Measurements from ENCODE around the gene ATP13A3. TPM values are rescaled to one million over a fixed set of nuclear protein-coding genes. Genes with fewer than 3 reads are reported as not detected.

The ATP13A3 gene
- total RNA-seq, 1 experiment from 2014 or later, result 184 TPM

GRCh38 chr3:194440756-194441155 is 46.0 kb downstream of the ATP13A3 start:
- DNase-seq (ENCODE audit: low read depth), result no peak

GRCh38 chr3:194439881-194440550 is 46.8 kb downstream of the ATP13A3 start:
- DNase-seq (ENCODE audit: low read depth), result no peak

GRCh38 chr3:194434503-194434902 is 52.3 kb downstream of the ATP13A3 start:
- DNase-seq (ENCODE audit: low read depth), result no peak

GRCh38 chr3:194431554-194431953 is 55.2 kb downstream of the ATP13A3 start:
- DNase-seq (ENCODE audit: low read depth), result no peak

GRCh38 chr3:194425399-194425798 is 61.4 kb downstream of the ATP13A3 start:
- DNase-seq (ENCODE audit: low read depth), result no peak

- DNase-seq (ENCODE audit: low read depth), result no peak
Measured at GRCh38 chr3:194424953-194425352, 61.8 kb downstream of the ATP13A3 start.

- no peak for DNase-seq (ENCODE audit: low read depth)
Measured at GRCh38 chr3:194424373-194424772, 62.4 kb downstream of the ATP13A3 start.

- no peak for DNase-seq (ENCODE audit: low read depth)
Measured at GRCh38 chr3:194423317-194423716, 63.5 kb downstream of the ATP13A3 start.

GRCh38 chr3:194422188-194422587 is 64.6 kb downstream of the ATP13A3 start:
- DNase-seq (ENCODE audit: low read depth), result no peak

- DNase-seq (ENCODE audit: low read depth), result no peak
Measured at GRCh38 chr3:194418671-194419070, 68.1 kb downstream of the ATP13A3 start.

- DNase-seq (ENCODE audit: low read depth), result no peak
Measured at GRCh38 chr3:194407423-194407822, 79.4 kb downstream of the ATP13A3 start.

GRCh38 chr3:194405766-194406165 is 81.0 kb downstream of the ATP13A3 start:
- no peak for DNase-seq (ENCODE audit: low read depth)

GRCh38 chr3:194404365-194405140 is 82.2 kb downstream of the ATP13A3 start:
- DNase-seq (ENCODE audit: low read depth), result peak; percentile 50

- DNase-seq (ENCODE audit: low read depth), result no peak
Measured at GRCh38 chr3:194401868-194402329, 84.9 kb downstream of the ATP13A3 start.

- no peak for DNase-seq (ENCODE audit: low read depth)
Measured at GRCh38 chr3:194401346-194401745, 85.5 kb downstream of the ATP13A3 start.

- no peak for DNase-seq (ENCODE audit: low read depth)
Measured at GRCh38 chr3:194399874-194400411, 86.9 kb downstream of the ATP13A3 start.

GRCh38 chr3:194399166-194399565 is 87.6 kb downstream of the ATP13A3 start, which contains the start of gene GP5:
TSS of gene GP5 (minus strand) at chr3:194399266. CDS start at chr3:194398282, 984 bp downstream.
- DNase-seq (ENCODE audit: low read depth), result no peak

GRCh38 chr3:194397757-194398312 is 89.0 kb downstream of the ATP13A3 start:
- DNase-seq (ENCODE audit: low read depth), result no peak

GRCh38 chr3:194396859-194397756 is 89.7 kb downstream of the ATP13A3 start:
- no peak for DNase-seq (ENCODE audit: low read depth)

- no peak for DNase-seq (ENCODE audit: low read depth)
Measured at GRCh38 chr3:194396539-194396858, 90.3 kb downstream of the ATP13A3 start.

GRCh38 chr3:194395778-194396538 is 90.8 kb downstream of the ATP13A3 start:
- DNase-seq (ENCODE audit: low read depth), result no peak

Measured in Daoy (cell line).